ENCODE results near the gene PTPDC1. TPM values are rescaled to one million over a fixed set of nuclear protein-coding genes. Genes with fewer than 3 reads are reported as not detected.

PTPDC1 gene
- total RNA-seq, 1 donor from 2014 or later: 8.4 TPM

DNA sequence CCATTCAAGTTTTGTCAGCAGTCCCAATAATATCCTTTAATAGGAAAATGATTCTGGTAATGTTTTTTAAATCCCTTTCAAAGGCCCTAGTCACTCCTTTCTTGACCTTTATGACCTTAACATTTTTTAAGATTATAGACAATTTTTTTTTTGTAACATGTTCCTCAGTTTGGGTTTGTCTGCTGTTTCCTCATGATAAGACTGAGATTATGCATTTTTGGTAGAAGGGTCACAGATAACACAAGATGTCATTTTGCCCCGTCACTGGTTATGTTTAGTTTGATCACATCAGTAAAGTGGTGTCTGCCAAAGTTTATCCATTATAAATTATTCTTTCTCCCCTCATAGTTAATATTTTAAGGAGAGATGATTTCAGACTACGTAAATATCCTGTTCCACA is 16.0 kb upstream of the PTPDC1 start:
- intact Hi-C loops (cut with micrococcal nuclease): no loop called here
- TF ChIP-seq, protein P1, sequence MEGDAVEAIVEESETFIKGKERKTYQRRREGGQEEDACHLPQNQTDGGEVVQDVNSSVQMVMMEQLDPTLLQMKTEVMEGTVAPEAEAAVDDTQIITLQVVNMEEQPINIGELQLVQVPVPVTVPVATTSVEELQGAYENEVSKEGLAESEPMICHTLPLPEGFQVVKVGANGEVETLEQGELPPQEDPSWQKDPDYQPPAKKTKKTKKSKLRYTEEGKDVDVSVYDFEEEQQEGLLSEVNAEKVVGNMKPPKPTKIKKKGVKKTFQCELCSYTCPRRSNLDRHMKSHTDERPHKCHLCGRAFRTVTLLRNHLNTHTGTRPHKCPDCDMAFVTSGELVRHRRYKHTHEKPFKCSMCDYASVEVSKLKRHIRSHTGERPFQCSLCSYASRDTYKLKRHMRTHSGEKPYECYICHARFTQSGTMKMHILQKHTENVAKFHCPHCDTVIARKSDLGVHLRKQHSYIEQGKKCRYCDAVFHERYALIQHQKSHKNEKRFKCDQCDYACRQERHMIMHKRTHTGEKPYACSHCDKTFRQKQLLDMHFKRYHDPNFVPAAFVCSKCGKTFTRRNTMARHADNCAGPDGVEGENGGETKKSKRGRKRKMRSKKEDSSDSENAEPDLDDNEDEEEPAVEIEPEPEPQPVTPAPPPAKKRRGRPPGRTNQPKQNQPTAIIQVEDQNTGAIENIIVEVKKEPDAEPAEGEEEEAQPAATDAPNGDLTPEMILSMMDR (IDR thresholded peaks at IDR 0.05): no peak
- H3K4me3 Mint-ChIP-seq: no peak overlapping the region
- H3K36me3 Mint-ChIP-seq (ENCODE audit: low read depth): peaks cover 18% of the 10 kb centered on the region
- ChIA-PET CTCF (interaction anchor here (2.1 to 8.7 kb wide), 2 partner anchors 145 kb away, joined by 14 to 259 read pairs; no protein-coding TSS in a partner anchor), POLR2A (no interaction called here)
- H3K27ac Mint-ChIP-seq: no peak overlapping the region
- peaks cover 13% of the 10 kb centered on the region for H3K9me3 Mint-ChIP-seq
- peaks cover 5% of the 10 kb centered on the region for H3K4me1 Mint-ChIP-seq
- ATAC-seq (ENCODE audit: low read depth) (no peak), DNase-seq (no peak)
- no peaks in the 10 kb centered on the region for H3K27me3 Mint-ChIP-seq

DNA sequence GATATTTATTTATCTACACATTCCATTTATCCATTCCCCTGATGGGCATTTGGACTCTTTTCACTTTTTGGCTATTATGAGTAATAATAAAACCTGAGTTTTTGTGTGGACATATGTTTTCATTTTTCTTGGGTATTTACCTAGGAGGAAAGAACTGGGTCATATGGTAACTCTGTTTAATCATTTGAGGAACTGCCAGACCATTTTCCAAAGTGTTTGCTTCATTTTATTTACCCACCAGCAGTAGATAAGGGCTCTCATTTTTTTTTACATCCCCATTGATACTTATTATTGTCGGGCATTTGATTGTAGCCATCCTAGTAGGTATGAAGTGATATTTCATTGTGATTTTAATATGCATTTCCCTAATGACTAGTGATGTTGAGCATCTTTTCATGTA is 7.7 kb upstream of the PTPDC1 start:
- Mint-ChIP-seq H3K36me3 (ENCODE audit: low read depth) (peaks cover 18% of the 10 kb centered on the region), H3K4me3 (no peak overlapping the region), H3K4me1 (no peaks in the 10 kb centered on the region), H3K27me3 (no peaks in the 10 kb centered on the region), H3K27ac (no peak overlapping the region), H3K9me3 (peaks cover 3% of the 10 kb centered on the region)
- DNase-seq: no peak
- ChIA-PET POLR2A (no interaction called here), CTCF (no interaction called here)
- intact Hi-C loops (cut with micrococcal nuclease): no loop called here
- no peak for ATAC-seq (ENCODE audit: low read depth)
- TF ChIP-seq, protein P1 (IDR thresholded peaks at IDR 0.05): no peak

DNA sequence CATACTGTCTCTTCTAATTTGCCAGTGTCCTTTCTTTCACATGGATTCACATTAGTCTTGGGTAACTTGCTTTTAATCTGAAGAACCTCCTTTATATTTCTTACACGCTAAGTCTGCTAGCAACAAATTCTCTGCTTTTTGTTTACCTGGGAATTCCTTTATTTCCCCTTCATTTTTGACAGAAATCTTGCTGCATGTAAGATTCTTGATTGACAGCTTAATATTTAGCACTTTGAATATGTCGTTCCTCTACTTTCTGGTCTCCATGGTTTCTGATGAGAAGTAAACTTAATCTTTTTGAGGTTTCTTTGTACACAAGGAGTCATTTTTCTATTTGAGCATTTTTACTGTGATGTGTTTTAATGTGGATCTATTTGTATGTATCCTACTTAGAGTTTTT is 6.2 kb upstream of the PTPDC1 start:
- H3K4me3 Mint-ChIP-seq: no peak overlapping the region
- H3K36me3 Mint-ChIP-seq (ENCODE audit: low read depth): peaks cover 14% of the 10 kb centered on the region
- no peaks in the 10 kb centered on the region for H3K27me3 Mint-ChIP-seq
- intact Hi-C loops (cut with micrococcal nuclease): no loop called here
- ChIA-PET POLR2A (no interaction called here), CTCF (no interaction called here)
- TF ChIP-seq, protein P1 (IDR thresholded peaks at IDR 0.05): no peak
- H3K27ac Mint-ChIP-seq: no peak overlapping the region
- DNase-seq (no peak), ATAC-seq (ENCODE audit: low read depth) (no peak)
- no peaks in the 10 kb centered on the region for H3K9me3 Mint-ChIP-seq
- H3K4me1 Mint-ChIP-seq: no peaks in the 10 kb centered on the region

DNA sequence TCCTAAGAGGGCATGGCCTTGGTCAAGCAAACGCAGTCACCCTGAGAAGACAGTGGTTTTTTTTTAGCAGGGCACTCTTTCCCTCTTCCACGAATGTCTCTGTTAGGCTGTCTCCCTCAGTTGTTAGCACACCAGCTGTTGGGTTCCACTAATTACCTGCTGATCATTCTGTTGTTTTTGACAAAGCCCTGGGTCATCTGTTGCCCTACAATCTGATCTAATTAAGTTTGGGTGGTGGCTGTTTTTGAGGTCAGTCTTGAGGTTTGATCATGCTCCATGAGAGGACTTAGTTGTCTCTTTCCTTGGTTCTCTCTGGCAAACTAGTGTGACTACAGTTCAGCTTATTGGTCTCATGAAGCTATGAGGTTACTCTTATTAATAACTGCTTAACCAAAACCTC is 5.0 kb upstream of the PTPDC1 start:
- intact Hi-C loops (cut with micrococcal nuclease): no loop called here
- peaks cover 11% of the 10 kb centered on the region for H3K36me3 Mint-ChIP-seq (ENCODE audit: low read depth)
- TF ChIP-seq, protein P1 (IDR thresholded peaks at IDR 0.05): no peak
- H3K27me3 Mint-ChIP-seq: no peaks in the 10 kb centered on the region
- no peak overlapping the region for H3K27ac Mint-ChIP-seq
- CTCF ChIA-PET: no interaction called here
- ATAC-seq (ENCODE audit: low read depth): no peak
- H3K9me3 Mint-ChIP-seq: no peaks in the 10 kb centered on the region
- POLR2A ChIA-PET: no interaction called here
- H3K4me1 Mint-ChIP-seq: no peaks in the 10 kb centered on the region
- no peak for DNase-seq
- H3K4me3 Mint-ChIP-seq: no peak overlapping the region

DNA sequence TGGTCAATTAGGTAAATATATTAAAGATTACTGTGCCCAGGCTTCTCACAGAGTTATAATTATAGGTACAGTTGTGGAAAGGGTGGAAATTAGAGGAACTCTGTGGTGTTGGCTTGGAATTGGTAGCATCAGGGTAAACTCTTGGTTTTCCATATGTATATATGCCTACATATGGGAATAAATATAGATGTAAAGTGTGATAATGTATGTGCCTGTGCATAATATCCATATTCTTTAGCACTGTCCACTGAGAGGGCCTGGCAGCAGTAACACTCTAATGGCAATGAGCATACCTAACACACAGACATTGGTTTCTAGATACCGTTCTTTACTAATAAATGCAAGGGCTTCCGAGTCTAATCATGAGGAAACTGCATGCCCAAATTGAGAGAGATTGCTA is 4.0 kb upstream of the PTPDC1 start:
- ChIA-PET POLR2A (no interaction called here), CTCF (no interaction called here)
- Mint-ChIP-seq H3K4me3 (no peak overlapping the region), H3K27ac (no peak overlapping the region), H3K27me3 (no peaks in the 10 kb centered on the region), H3K9me3 (no peaks in the 10 kb centered on the region), H3K36me3 (ENCODE audit: low read depth) (peaks cover 9% of the 10 kb centered on the region), H3K4me1 (no peaks in the 10 kb centered on the region)
- intact Hi-C loops (cut with micrococcal nuclease): no loop called here
- ATAC-seq (ENCODE audit: low read depth): no peak
- TF ChIP-seq, protein P1 (IDR thresholded peaks at IDR 0.05): no peak
- no peak for DNase-seq

All from activated B cell treated with CpG ODN at 0.5 μM for 24 hours (primary cell).